Epithelial cell of esophagus (primary cell): ENCODE results near the gene ZNF813.
"Not testable (repeated sequence)": the region's sequence is repeated elsewhere in the genome, so short reads cannot be mapped to it uniquely, and the experiment has no call there.

Experiments used
- DNase-seq: peaks from one replicate; pipeline ENCODE4 v3.0.0; 2010; ENCODE audit warnings: low read depth
- H3K4me3 ChIP-seq: 2 replicates; pipeline ENCODE4 v1.5.1; 2011; ENCODE audit warnings: mild to moderate bottlenecking, low read length, control low read depth
- TF ChIP-seq, protein P1 (sequence below): IDR thresholded peaks from 2 replicates; pipeline ENCODE4 v1.5.1; 2011; ENCODE audit warnings: low read depth, mild to moderate bottlenecking, low read length, control low read depth, inconsistent platforms; ENCODE audit not compliant: insufficient read depth; ENCODE audit errors: missing control alignments

Gene ZNF813

DNA sequence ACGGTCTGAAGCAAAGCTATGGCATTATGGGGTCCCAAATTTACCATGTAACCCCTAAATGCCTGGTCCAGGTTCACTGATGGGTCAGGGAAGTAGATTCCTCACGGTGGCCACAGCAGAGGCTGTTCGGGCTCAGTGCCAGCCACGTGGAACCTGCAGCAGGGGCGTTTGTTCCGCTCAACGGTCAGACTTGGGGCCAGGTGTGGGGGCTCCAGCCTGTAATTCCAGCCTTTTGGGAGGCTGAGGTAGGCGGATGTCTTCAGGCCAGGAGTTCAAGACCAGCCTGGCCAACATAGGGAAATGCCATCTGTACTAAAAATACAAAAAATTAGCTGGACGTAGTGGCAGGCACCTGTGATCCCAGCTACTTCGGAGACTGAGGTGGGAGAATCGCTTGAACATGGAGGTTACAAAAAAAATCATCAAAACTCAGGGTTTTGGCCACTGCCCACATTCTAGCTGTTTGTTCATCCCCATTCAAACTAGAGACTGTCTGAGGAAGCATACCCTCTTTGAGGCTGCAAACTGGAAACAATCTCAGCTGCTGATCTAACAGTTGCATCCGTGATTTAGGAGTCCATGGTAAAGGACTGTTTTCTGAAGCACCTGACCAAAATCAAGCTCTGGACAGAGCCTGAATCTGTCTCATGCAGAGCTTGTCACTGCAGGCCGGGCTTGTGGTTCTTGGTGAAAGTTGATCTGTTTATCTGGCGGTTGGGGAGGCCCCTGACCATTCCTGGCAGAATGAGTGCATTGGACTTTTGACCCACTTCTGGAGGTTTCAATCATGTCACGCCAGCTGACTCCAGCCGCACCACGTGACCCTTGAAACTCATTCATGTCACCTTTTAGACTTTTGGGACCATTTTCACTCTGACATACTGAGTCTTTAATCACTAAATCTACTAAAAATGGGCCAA, 40.2 kb downstream of the ZNF813 start:
- DNase-seq, result no peak
- TF ChIP-seq, protein P1, sequence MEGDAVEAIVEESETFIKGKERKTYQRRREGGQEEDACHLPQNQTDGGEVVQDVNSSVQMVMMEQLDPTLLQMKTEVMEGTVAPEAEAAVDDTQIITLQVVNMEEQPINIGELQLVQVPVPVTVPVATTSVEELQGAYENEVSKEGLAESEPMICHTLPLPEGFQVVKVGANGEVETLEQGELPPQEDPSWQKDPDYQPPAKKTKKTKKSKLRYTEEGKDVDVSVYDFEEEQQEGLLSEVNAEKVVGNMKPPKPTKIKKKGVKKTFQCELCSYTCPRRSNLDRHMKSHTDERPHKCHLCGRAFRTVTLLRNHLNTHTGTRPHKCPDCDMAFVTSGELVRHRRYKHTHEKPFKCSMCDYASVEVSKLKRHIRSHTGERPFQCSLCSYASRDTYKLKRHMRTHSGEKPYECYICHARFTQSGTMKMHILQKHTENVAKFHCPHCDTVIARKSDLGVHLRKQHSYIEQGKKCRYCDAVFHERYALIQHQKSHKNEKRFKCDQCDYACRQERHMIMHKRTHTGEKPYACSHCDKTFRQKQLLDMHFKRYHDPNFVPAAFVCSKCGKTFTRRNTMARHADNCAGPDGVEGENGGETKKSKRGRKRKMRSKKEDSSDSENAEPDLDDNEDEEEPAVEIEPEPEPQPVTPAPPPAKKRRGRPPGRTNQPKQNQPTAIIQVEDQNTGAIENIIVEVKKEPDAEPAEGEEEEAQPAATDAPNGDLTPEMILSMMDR, result no peak
- no peak overlapping the region for H3K4me3 ChIP-seq

DNA sequence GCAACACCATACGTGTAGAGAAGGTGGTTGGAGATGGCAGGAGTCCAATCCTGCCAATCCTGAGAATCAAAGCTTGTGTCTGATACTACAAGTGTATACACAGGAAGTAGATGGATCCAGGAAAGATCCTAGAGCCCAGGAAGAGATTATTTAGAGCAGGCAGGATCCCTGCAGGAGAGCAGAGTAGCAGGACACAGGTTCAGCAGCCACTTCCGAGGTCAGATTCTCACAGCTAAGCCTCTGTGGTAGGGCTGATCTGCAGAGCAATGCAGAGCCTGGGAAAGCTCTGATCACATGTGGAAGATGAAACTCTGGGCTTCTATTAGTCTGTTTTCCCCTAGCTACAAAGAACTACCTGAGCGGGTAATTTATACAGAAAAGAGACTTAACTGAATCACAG, 41.9 kb downstream of the ZNF813 start:
- H3K4me3 ChIP-seq, result no peak overlapping the region
- TF ChIP-seq, protein P1, result no peak
- DNase-seq, result no peak

DNA sequence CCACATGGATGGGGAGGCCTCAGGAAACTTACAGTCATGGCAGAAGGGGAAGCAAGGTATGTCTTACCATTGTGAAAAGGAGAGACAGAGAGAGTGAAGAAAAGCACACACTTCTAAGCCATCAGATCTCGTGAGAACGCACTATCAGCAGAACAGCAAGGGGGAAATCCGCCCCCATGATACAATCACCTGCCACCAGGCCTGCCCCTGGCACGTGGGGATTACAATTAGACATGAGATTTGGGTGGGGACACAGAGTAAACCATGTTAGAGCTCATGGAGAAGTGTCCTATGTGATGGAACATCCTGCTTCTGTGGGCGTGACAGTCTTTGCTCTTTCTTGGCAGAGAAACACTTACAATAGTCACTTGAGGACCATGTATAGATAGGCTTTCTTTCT, 42.3 kb downstream of the ZNF813 start:
- DNase-seq, result no peak
- TF ChIP-seq, protein P1, result no peak
- no peak overlapping the region for H3K4me3 ChIP-seq

DNA sequence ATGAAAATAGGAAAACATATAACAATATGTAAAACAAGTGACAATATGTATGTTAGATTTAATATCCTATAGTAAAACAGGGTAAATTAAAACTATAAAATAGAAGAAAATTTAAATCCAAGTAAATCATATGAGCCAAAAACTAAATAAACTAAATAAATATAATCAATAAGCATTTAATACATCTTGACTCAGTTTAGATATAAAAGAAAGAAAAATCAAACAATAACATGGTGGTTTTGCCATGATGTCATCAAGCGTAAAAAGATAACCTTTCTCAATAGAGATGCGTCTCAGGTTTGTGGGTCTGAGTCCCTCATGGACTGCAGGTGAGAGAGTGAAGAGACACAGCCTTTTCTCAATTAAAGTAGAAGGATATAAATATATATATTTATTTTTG, 43.8 kb downstream of the ZNF813 start:
- DNase-seq, result no peak
- no peak overlapping the region for H3K4me3 ChIP-seq
- TF ChIP-seq, protein P1, result no peak

DNA sequence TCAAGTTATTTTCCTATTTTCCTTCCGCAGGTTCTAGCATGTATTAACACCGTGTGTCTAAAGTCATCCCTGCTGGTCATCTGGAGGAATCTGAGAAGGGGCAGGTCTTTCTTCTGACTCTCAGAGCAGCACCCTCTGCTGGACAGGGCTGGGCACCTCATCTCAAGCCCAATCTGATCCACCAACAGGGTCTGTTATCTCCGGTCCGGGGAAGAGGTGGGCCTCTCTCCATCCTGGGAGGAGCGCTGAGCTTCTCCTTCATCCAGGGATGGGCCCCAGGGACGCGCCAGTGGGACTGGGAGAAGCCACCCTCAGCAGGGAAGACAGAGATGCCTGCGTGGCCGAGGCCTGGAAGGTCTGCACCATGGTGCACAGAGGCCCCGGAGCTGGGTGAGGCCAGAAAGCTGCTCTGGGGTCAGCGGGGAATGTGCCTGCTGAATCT, 44.4 kb downstream of the ZNF813 start:
- DNase-seq, result peak; percentile 68
- TF ChIP-seq, protein P1, result peak; percentile 43
- H3K4me3 ChIP-seq, result no peak overlapping the region

DNA sequence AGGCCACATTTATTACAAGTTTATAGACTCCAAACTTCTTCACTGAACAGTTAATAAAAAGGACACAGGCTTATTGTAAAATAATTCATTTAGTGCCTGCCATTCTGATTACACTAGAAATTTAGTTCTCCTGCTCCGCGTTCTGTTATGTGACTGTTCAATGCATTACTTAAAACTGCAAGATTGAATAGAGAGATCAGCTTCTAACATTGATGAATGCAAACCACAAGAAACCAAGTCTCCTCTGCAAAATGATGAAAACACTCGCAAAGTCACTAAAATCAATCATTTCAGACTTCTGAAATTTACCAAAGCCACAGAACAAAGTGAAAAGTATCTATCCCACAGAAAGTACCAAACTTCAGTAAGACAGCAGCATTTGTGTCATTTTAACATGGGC, 47.5 kb downstream of the ZNF813 start:
- not testable (repeated sequence) for H3K4me3 ChIP-seq, DNase-seq

DNA sequence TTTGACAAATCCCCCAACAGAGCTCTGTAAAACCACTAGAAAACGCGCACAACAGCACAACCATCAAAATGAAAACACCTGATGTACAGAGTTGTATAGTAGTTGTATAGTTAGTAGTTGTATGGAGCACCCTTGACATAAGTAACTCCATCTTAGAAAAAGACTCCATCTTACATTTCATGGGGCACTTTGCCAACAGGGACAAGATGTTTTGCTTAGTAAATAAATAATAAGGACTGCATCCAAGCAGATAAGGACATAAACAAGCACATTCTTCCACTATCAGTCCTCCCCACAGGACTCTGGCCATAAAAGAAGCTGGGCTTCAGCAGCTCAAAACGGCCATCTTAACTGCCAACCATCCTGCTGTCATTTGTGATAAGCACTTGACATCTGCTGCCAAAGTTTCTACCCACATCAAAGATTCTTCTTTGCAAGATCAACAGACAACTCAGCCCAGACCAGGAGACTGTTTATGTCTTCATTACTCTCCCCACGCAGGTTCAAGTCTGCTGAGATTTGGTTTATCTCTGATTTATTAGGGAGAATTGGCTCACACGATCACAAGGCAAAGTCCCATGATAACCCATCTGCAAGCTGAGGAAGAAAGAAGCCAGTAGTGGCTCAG, 49.7 kb downstream of the ZNF813 start:
- DNase-seq, result no peak
- no peak overlapping the region for H3K4me3 ChIP-seq
- TF ChIP-seq, protein P1, result no peak
